DND-41 (cell line): Measurements from ENCODE around the gene EYA2.

Experiments used
- ATAC-seq: fragments of 200-7000 bp; cut with Tn5 transposase; 3 replicates; pipeline ENCODE4 v1.9.1; 2021; ENCODE audit warnings: low read depth; ENCODE audit not compliant: insufficient read depth
- DNase-seq: peaks from one replicate; pipeline ENCODE4 v3.0.0-alpha.2; 2020
- H2AFZ ChIP-seq: 2 replicates; pipeline ENCODE4 v1.6.0; 2012; ENCODE audit warnings: low read depth, low read length
- H3K27ac ChIP-seq: 2 replicates; pipeline ENCODE4 v1.5.1; 2012; ENCODE audit warnings: low read length, inconsistent platforms
- H3K27me3 ChIP-seq: fragments of 200-600 bp; sonication (generic); 2 replicates; pipeline ENCODE4 v1.6.0; 2012; ENCODE audit warnings: low read length, mild to moderate bottlenecking, inconsistent platforms; ENCODE audit not compliant: insufficient read depth, poor library complexity
- H3K36me3 ChIP-seq: 2 replicates; pipeline ENCODE4 v1.5.1; 2012; ENCODE audit warnings: low read length, inconsistent platforms; ENCODE audit not compliant: insufficient read depth
- H3K4me1 ChIP-seq: 2 replicates; pipeline ENCODE4 v1.5.1; 2012; ENCODE audit warnings: mild to moderate bottlenecking, low read length; ENCODE audit not compliant: insufficient read depth
- H3K4me2 ChIP-seq: 2 replicates; pipeline ENCODE4 v1.6.0; 2012; ENCODE audit warnings: mild to moderate bottlenecking, moderate library complexity, low read length, inconsistent platforms; ENCODE audit not compliant: insufficient read depth
- H3K4me3 ChIP-seq, 2 experiments: fragments of 200-600 bp in 1 of 2; shearing (Covaris generic) in 1 of 2; 2 replicates each; pipeline ENCODE4 v1.5.1; 2012 to 2016; ENCODE audit warnings: inconsistent platforms in 2 of 2, low read length in 2 of 2, mild to moderate bottlenecking in 2 of 2, low read depth in 1 of 2, moderate library complexity in 1 of 2
- H3K79me2 ChIP-seq: 2 replicates; pipeline ENCODE4 v1.6.0; 2012; ENCODE audit warnings: low read length, inconsistent platforms; ENCODE audit not compliant: insufficient read depth
- H3K9ac ChIP-seq: 2 replicates; pipeline ENCODE4 v1.6.0; 2012; ENCODE audit warnings: low read depth, mild to moderate bottlenecking, inconsistent platforms, low read length, moderate library complexity
- H3K9me3 ChIP-seq: 2 replicates; pipeline ENCODE4 v1.5.1; 2012; ENCODE audit warnings: low read length, moderate library complexity, mild to moderate bottlenecking, inconsistent platforms; ENCODE audit not compliant: insufficient read depth, severe bottlenecking
- H4K20me1 ChIP-seq: 2 replicates; pipeline ENCODE4 v1.6.0; 2012; ENCODE audit warnings: low read length; ENCODE audit not compliant: insufficient read depth
- CTCF ChIP-seq: IDR thresholded peaks from 2 replicates; pipeline ENCODE4 v1.5.1; 2012; ENCODE audit warnings: borderline replicate concordance, low read length, moderate library complexity, mild to moderate bottlenecking; ENCODE audit not compliant: poor library complexity, severe bottlenecking; ENCODE audit errors: extremely low read depth
- EZH2 ChIP-seq: IDR thresholded peaks from 3 replicates; pipeline ENCODE4 v1.6.1; 2012; ENCODE audit warnings: borderline replicate concordance, low read depth, mild to moderate bottlenecking, moderate library complexity, low read length, inconsistent platforms; ENCODE audit not compliant: severe bottlenecking

EYA2 gene

GRCh38 chr20:47089151-47089550 is 194.5 kb downstream of the EYA2 start:
- DNase-seq: no peak
- H3K4me2 ChIP-seq: no peak overlapping the region
- no peak for ATAC-seq
- no peak overlapping the region for H2AFZ ChIP-seq
- no peaks in the 10 kb centered on the region for H3K27me3 ChIP-seq
- no peak overlapping the region for H3K4me3 ChIP-seq
- no peaks in the 10 kb centered on the region for H3K4me1 ChIP-seq
- no peak overlapping the region for H3K9ac ChIP-seq
- H3K36me3 ChIP-seq: no peaks in the 10 kb centered on the region
- TF ChIP-seq CTCF (no peak), EZH2 (no peak)
- H4K20me1 ChIP-seq: no peaks in the 10 kb centered on the region
- H3K79me2 ChIP-seq: no peaks in the 10 kb centered on the region
- no peaks in the 10 kb centered on the region for H3K9me3 ChIP-seq
- H3K27ac ChIP-seq: no peak overlapping the region

GRCh38 chr20:47090835-47091234 is 196.2 kb downstream of the EYA2 start:
- Histone ChIP-seq H4K20me1 (no peaks in the 10 kb centered on the region), H3K4me2 (no peak overlapping the region), H3K36me3 (no peaks in the 10 kb centered on the region), H3K79me2 (no peaks in the 10 kb centered on the region), H3K9ac (no peak overlapping the region), H3K4me3 (no peak overlapping the region), H3K4me1 (no peaks in the 10 kb centered on the region), H2AFZ (peak overlapping the region; percentile 62; the same call in 1 of the 2 replicates), H3K9me3 (peaks cover 4% of the 10 kb centered on the region), H3K27ac (no peak overlapping the region), H3K27me3 (no peaks in the 10 kb centered on the region)
- no peak for TF ChIP-seq CTCF
- TF ChIP-seq EZH2: no peak
- no peak for ATAC-seq
- DNase-seq: no peak

GRCh38 chr20:47093320-47093966 is 198.8 kb downstream of the EYA2 start:
- TF ChIP-seq EZH2 (no peak), CTCF (no peak)
- Histone ChIP-seq H3K27ac (no peak overlapping the region), H3K4me2 (no peak overlapping the region), H4K20me1 (no peaks in the 10 kb centered on the region), H3K36me3 (no peaks in the 10 kb centered on the region), H2AFZ (no peak overlapping the region), H3K9ac (no peak overlapping the region), H3K9me3 (peaks cover 10% of the 10 kb centered on the region), H3K79me2 (no peaks in the 10 kb centered on the region), H3K4me3 (no peak overlapping the region), H3K4me1 (no peaks in the 10 kb centered on the region), H3K27me3 (no peaks in the 10 kb centered on the region)
- ATAC-seq (no peak), DNase-seq (no peak)
